Mesenchymal stem cell (in vitro differentiated cells and primary cell): ENCODE measurements around the gene KLHDC3.

Experiments used
- DNase-seq: peaks from one replicate; pipeline ENCODE4 v3.0.0-alpha.2; 2013
- H2AFZ ChIP-seq: one replicate; pipeline ENCODE4 v1.6.1; 2013; ENCODE audit warnings: low read depth, mild to moderate bottlenecking, control low read depth, inconsistent platforms, low read length, moderate library complexity
- H2AK5ac ChIP-seq: 2 replicates; pipeline ENCODE4 v1.6.1; 2013; ENCODE audit warnings: low read length, moderate library complexity, mild to moderate bottlenecking, inconsistent platforms; ENCODE audit not compliant: severe bottlenecking
- H2BK120ac ChIP-seq: one replicate; pipeline ENCODE4 v1.6.1; 2013; ENCODE audit warnings: low read depth, mild to moderate bottlenecking, inconsistent platforms, low read length, moderate library complexity
- H2BK12ac ChIP-seq, 2 experiments: one replicate each; pipeline ENCODE4 v1.6.1; 2013; ENCODE audit warnings: inconsistent platforms in 2 of 2, low read length in 2 of 2, mild to moderate bottlenecking in 2 of 2, moderate library complexity in 2 of 2, control low read depth in 1 of 2
- H2BK15ac ChIP-seq: one replicate; pipeline ENCODE4 v1.6.1; 2013; ENCODE audit warnings: mild to moderate bottlenecking, low read depth, inconsistent platforms; ENCODE audit not compliant: poor library complexity, severe bottlenecking
- H2BK5ac ChIP-seq: 2 replicates; pipeline ENCODE4 v1.6.1; 2013; ENCODE audit warnings: low read depth, mild to moderate bottlenecking, low read length, control low read depth, inconsistent platforms; ENCODE audit not compliant: poor library complexity, severe bottlenecking
- H3K14ac ChIP-seq, 2 experiments: one replicate each; pipeline ENCODE4 v1.6.1; 2013; ENCODE audit warnings: inconsistent platforms in 2 of 2, low read length in 2 of 2, control low read depth in 1 of 2, mild to moderate bottlenecking in 1 of 2, moderate library complexity in 1 of 2
- H3K18ac ChIP-seq, 2 experiments: one replicate each; pipeline ENCODE4 v1.6.1; 2013; ENCODE audit warnings: inconsistent platforms in 2 of 2, low read length in 2 of 2, control low read depth in 1 of 2, low read depth in 1 of 2, mild to moderate bottlenecking in 1 of 2
- H3K23ac ChIP-seq, 2 experiments: one replicate each; pipeline ENCODE4 v1.6.1; 2013; ENCODE audit warnings: inconsistent platforms in 2 of 2, low read length in 2 of 2, mild to moderate bottlenecking in 2 of 2, moderate library complexity in 2 of 2, control low read depth in 1 of 2
- H3K27ac ChIP-seq: 2 replicates; pipeline ENCODE4 v1.5.1; 2013; ENCODE audit warnings: mild to moderate bottlenecking, moderate library complexity, low read length, control low read depth, inconsistent platforms; ENCODE audit not compliant: poor library complexity, severe bottlenecking
- H3K27me3 ChIP-seq, 2 experiments: 2 replicates each; pipeline versions ENCODE4 v1.6.1 to v1.7.0; 2013; ENCODE audit warnings: low read length in 2 of 2, mild to moderate bottlenecking in 2 of 2, moderate library complexity in 2 of 2, control low read depth in 1 of 2, inconsistent platforms in 1 of 2; ENCODE audit not compliant: control insufficient read depth in 1 of 2, insufficient read depth in 1 of 2
- H3K36me3 ChIP-seq, 2 experiments: 2 replicates each; pipeline versions ENCODE4 v1.6.1 to v1.7.0; 2013; ENCODE audit warnings: low read length in 2 of 2, control low read depth in 1 of 2, inconsistent platforms in 1 of 2, low read depth in 1 of 2, mild to moderate bottlenecking in 1 of 2; ENCODE audit not compliant: insufficient read depth in 2 of 2, control insufficient read depth in 1 of 2
- H3K4ac ChIP-seq, 2 experiments: one replicate each; pipeline ENCODE4 v1.6.1; 2013; ENCODE audit warnings: inconsistent platforms in 2 of 2, low read length in 2 of 2, mild to moderate bottlenecking in 2 of 2, moderate library complexity in 2 of 2, control low read depth in 1 of 2, low read depth in 1 of 2
- H3K4me1 ChIP-seq: 2 replicates; pipeline ENCODE4 v1.6.1; 2013; ENCODE audit warnings: low read depth, low read length, control low read depth; ENCODE audit not compliant: control insufficient read depth, insufficient read depth
- H3K4me2 ChIP-seq: 2 replicates; pipeline ENCODE4 v1.6.1; 2013; ENCODE audit warnings: low read length, mild to moderate bottlenecking, inconsistent platforms; ENCODE audit not compliant: poor library complexity, severe bottlenecking
- H3K4me3 ChIP-seq, 2 experiments: 2 replicates each; pipeline versions ENCODE4 v1.5.1 to v1.7.0; 2013; ENCODE audit warnings: low read length in 2 of 2, mild to moderate bottlenecking in 2 of 2, control low read depth in 1 of 2, low read depth in 1 of 2; ENCODE audit not compliant: insufficient read depth in 1 of 2
- H3K79me1 ChIP-seq: replicated peaks from 2 replicates; pipeline ENCODE4 v1.6.1; 2013; ENCODE audit warnings: mild to moderate bottlenecking, control low read depth, low read length, inconsistent platforms; ENCODE audit not compliant: poor library complexity, severe bottlenecking
- H3K9ac ChIP-seq: 2 replicates; pipeline ENCODE4 v1.7.0; 2013; ENCODE audit warnings: mild to moderate bottlenecking, low read length, moderate library complexity
- H3K9me3 ChIP-seq: 2 replicates; pipeline ENCODE4 v1.7.0; 2013; ENCODE audit warnings: mild to moderate bottlenecking, low read length; ENCODE audit not compliant: control insufficient read depth
- H4K8ac ChIP-seq: one replicate; pipeline ENCODE4 v1.6.1; 2013; ENCODE audit warnings: inconsistent platforms, mild to moderate bottlenecking, low read length, moderate library complexity
- H4K91ac ChIP-seq: one replicate; pipeline ENCODE4 v1.6.1; 2013; ENCODE audit warnings: mild to moderate bottlenecking, low read length, inconsistent platforms
- whole genome bisulfite sequencing: methylation state at CpG from one replicate; pipeline ENCODE4 v1.1.7; 2013; ENCODE audit warnings: mixed read lengths; 5-methylcytosine and 5-hydroxymethylcytosine counted together

The KLHDC3 gene

GRCh38 chr6:42988486-42989020 is 25.5 kb upstream of the KLHDC3 start:
- Histone ChIP-seq H3K27me3 (no peaks in the 10 kb centered on the region), H2AFZ (no peak overlapping the region), H4K8ac (no peak overlapping the region), H3K79me1 (peaks cover 50% of the 10 kb centered on the region), H3K36me3 (peaks cover 26 to 33% of the 10 kb centered on the region in 2 experiments), H2BK120ac (no peak overlapping the region), H3K4me2 (no peak overlapping the region), H4K91ac (no peak overlapping the region), H3K18ac (no peak overlapping the region), H2BK12ac (no peak overlapping the region), H3K9ac (peak overlapping the region; percentile 5), H3K4ac (no peak overlapping the region), H3K23ac (no peak overlapping the region), H3K4me1 (peaks cover 15% of the 10 kb centered on the region), H2AK5ac (no peak overlapping the region), H3K14ac (no peak overlapping the region), H2BK15ac (no peak overlapping the region), H3K4me3 (no peak overlapping the region), H3K9me3 (no peaks in the 10 kb centered on the region), H3K27ac (no peak overlapping the region), H2BK5ac (no peak overlapping the region)
- DNase-seq, result no peak
- 100% methylated on average over 1 of the region's 1 CpG for WGBS

GRCh38 chr6:42989923-42990322 is 24.1 kb upstream of the KLHDC3 start:
- H2BK12ac ChIP-seq, result no peak overlapping the region
- no peak overlapping the region for H2BK15ac ChIP-seq
- H3K9ac ChIP-seq, result no peak overlapping the region
- no peaks in the 10 kb centered on the region for H3K9me3 ChIP-seq
- H3K4me3 ChIP-seq, result no peak overlapping the region
- H3K27me3 ChIP-seq, result no peaks in the 10 kb centered on the region
- no peak overlapping the region for H4K91ac ChIP-seq
- H3K14ac ChIP-seq, result no peak overlapping the region
- 83% methylated on average over 5 of the region's 5 CpGs for WGBS
- H4K8ac ChIP-seq, result no peak overlapping the region
- H3K23ac ChIP-seq, result no peak overlapping the region
- no peak overlapping the region for H2AFZ ChIP-seq
- H2AK5ac ChIP-seq, result no peak overlapping the region
- H3K4ac ChIP-seq, result no peak overlapping the region
- no peak overlapping the region for H3K4me2 ChIP-seq
- no peak overlapping the region for H3K18ac ChIP-seq
- H3K79me1 ChIP-seq, result peaks cover 56% of the 10 kb centered on the region
- peaks cover 28 to 35% of the 10 kb centered on the region in 2 experiments for H3K36me3 ChIP-seq
- H3K27ac ChIP-seq, result no peak overlapping the region
- H2BK5ac ChIP-seq, result no peak overlapping the region
- DNase-seq, result no peak
- peaks cover 13% of the 10 kb centered on the region for H3K4me1 ChIP-seq
- H2BK120ac ChIP-seq, result no peak overlapping the region

- Histone ChIP-seq H3K4me1 (no peaks in the 10 kb centered on the region), H3K9me3 (no peaks in the 10 kb centered on the region), H4K91ac (no peak overlapping the region), H3K4me3 (no peak overlapping the region), H3K36me3 (peaks cover 21 to 32% of the 10 kb centered on the region in 2 experiments), H2BK12ac (no peak overlapping the region), H2BK5ac (no peak overlapping the region), H3K9ac (no peak overlapping the region), H3K27ac (no peak overlapping the region), H2AFZ (no peak overlapping the region), H2BK120ac (no peak overlapping the region), H2BK15ac (no peak overlapping the region), H4K8ac (no peak overlapping the region), H3K4me2 (no peak overlapping the region), H3K27me3 (no peaks in the 10 kb centered on the region), H3K23ac (no peak overlapping the region), H3K4ac (no peak overlapping the region), H2AK5ac (no peak overlapping the region), H3K18ac (no peak overlapping the region), H3K79me1 (peaks cover 32% of the 10 kb centered on the region), H3K14ac (no peak overlapping the region)
- no peak for DNase-seq
- WGBS, result 100% methylated on average over 2 of the region's 2 CpGs
Measured at GRCh38 chr6:42993445-42993844, 20.6 kb upstream of the KLHDC3 start.

- H2BK12ac ChIP-seq, result no peak overlapping the region
- no peak overlapping the region for H3K4me2 ChIP-seq
- no peak overlapping the region for H4K8ac ChIP-seq
- H3K36me3 ChIP-seq, result peaks cover 5 to 12% of the 10 kb centered on the region in 2 experiments
- H3K23ac ChIP-seq, result no peak overlapping the region
- H2AFZ ChIP-seq, result no peak overlapping the region
- no peaks in the 10 kb centered on the region for H3K4me1 ChIP-seq
- no peak overlapping the region for H2BK15ac ChIP-seq
- no peak overlapping the region for H3K14ac ChIP-seq
- H3K4ac ChIP-seq, result no peak overlapping the region
- DNase-seq, result no peak
- no peak overlapping the region for H3K9ac ChIP-seq
- no peak overlapping the region for H3K18ac ChIP-seq
- H2AK5ac ChIP-seq, result no peak overlapping the region
- no peak overlapping the region for H3K27ac ChIP-seq
- no peak overlapping the region for H2BK5ac ChIP-seq
- no peak overlapping the region for H3K4me3 ChIP-seq
- H4K91ac ChIP-seq, result no peak overlapping the region
- H3K27me3 ChIP-seq, result no peaks in the 10 kb centered on the region
- H3K9me3 ChIP-seq, result no peaks in the 10 kb centered on the region
- peaks cover 24% of the 10 kb centered on the region for H3K79me1 ChIP-seq
- no peak overlapping the region for H2BK120ac ChIP-seq
Measured at GRCh38 chr6:42996513-42996912, 17.5 kb upstream of the KLHDC3 start.
